ENCODE results near the gene ARID5B.

Gene ARID5B

DNA sequence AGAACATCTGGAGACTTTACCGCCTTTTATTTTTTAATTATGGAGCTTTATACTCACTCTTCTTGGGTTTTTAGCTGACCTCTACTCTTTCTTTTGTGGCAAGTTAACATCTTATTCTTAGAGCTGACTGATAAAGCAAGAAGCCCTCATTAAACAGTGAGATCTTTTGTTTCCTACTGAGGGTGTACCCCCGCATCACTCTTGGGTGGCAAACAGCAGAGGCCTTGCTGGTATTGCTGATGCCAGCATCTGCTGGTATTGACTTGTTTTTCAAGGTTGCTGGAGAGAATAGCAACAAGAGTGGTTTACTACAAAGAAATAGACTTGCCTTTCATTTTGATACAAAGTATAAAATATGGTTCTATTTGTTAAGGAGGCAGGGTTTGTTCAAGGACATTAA lies 154.7 kb downstream of the ARID5B start:
- DNase-seq: no peak

DNA sequence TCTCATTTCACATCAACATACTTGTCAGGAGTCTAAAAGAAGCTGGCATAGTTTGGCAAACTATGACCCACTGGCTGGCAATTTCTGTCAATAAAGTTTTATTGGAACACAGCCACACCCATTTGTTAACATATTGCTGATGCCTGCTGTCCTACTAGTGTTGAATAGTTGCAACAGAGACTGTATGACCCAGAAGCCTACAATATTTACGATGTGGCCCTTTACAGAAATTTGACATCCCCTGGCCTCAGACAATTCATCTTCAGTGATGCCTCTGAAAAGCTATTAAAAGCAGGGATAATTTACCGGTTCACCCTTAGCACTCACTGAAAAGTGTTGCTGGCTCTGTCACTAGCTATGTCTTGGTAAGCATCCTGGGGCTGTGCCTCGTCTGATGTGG lies 155.2 kb downstream of the ARID5B start:
- no peak for DNase-seq

DNA sequence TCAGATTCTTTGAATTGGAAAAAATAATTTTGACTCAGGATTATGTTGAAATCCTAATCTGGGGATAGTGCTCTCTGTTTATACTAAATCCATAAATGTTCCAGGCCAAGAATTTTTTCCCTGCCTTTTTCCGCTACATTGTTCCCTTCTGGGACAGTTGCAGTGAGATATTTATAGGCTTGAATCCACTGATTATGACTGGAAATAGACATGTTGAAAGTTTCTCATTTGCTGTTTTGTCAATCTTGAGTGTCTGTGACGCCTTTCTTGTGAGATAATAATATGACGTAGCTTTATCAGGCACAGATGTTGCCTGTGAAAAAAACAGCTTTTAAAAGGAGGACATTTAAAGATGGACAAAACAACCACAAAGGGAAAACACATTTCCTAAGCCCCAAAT lies 155.9 kb downstream of the ARID5B start:
- DNase-seq: no peak

DNA sequence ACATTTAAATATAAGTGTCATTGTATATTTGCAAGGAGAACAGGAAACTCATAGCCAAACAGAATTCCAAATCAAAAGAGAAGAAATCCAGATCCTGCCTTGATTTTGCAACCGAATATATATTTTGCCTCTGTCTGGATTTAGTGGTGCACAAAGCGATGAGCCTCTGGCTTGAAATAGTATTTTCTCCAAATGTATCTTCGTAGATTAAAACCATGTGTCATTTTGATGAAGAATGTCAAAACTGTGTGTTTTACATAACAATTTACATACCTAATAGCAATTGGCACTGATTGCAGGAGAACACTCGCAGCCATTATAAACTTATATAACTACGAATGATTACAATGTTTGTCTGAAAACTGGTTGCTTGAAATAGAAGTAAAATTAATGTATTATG lies 156.4 kb downstream of the ARID5B start:
- DNase-seq: no peak

DNA sequence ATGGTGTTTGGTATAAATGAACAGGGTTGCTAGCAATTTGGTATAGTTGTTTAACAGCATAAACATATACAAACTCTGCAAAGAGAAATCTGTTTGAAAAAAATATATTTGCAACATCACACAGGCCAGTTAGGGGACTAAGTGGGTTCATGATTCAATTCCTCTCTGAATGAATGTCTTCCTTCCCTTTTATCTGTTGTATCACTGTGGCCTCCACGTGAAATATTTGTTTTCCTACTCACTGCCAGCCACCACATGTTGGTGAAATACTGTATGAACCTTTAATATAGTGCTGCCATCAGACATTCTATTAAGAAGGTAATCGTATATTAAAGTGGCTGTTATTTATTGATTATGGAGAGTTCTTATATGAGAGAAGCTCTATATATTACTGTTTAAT lies 157.0 kb downstream of the ARID5B start:
- DNase-seq: no peak

DNA sequence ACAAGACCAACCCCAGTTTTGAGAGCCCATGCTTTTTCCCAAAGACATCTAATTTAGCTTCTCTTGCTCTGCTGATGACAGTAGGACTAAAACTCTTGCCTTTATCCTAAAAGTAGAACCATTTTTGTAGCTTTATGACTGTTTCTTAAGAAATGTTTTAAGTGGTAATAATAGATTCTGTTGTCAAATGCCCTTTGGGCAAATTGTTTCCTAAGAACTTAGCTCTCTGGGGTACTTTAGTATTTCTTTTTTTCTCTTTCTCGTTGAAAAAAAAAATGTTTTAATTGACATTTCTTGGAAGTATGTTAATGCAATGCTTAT lies 157.4 kb downstream of the ARID5B start:
- DNase-seq: no peak

DNA sequence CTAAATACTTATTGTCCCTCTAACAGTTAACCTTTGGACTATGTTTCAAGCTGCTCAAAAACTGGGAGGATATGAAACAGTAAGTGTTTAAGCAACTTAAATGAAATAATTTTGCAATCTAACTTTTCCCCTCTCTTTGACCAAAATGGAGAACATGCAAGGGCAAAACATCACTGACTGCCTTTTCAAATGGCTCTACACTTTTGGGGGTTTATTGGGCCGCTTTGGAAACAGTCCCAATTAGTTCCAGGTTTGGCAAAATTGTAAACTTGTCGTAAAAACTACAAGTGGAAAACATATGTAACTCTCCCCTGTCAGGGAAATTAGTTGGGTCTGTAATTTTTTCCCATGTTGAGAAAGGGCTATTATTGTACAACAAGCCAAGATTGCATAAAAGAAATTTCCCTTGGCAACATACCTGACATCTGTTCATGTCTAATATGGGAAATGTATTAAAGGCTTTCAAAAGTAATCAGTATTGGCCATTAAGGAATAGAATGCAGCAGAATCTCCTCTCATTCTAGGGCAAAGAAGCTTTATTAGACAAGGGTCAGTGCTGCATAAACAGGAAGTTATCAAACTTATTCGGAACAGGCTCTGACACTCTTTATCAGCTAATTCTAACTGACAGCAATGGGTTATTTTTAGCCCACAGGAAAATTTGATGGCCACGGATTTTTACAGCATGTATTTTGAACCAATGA lies 157.9 kb downstream of the ARID5B start:
- DNase-seq: no peak

DNA sequence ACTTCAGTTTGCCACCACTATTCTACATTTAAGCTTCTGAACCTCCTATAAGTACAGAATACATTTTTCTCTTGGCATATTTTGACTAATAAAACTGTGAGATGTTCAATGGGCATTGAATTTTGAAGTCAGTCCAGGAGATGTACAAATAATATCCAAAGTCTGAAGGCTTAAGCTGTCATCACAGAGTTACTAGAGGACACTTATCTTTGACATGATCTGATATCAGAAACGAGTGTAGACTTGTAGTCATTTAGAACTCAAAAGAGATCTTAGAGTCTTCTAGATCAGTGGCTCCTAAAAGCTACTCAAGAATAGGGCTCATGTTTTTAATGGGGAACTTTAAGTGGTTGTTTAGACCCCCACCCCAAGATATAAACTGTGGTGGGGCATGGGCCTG lies 160.5 kb downstream of the ARID5B start:
- no peak for DNase-seq

DNA sequence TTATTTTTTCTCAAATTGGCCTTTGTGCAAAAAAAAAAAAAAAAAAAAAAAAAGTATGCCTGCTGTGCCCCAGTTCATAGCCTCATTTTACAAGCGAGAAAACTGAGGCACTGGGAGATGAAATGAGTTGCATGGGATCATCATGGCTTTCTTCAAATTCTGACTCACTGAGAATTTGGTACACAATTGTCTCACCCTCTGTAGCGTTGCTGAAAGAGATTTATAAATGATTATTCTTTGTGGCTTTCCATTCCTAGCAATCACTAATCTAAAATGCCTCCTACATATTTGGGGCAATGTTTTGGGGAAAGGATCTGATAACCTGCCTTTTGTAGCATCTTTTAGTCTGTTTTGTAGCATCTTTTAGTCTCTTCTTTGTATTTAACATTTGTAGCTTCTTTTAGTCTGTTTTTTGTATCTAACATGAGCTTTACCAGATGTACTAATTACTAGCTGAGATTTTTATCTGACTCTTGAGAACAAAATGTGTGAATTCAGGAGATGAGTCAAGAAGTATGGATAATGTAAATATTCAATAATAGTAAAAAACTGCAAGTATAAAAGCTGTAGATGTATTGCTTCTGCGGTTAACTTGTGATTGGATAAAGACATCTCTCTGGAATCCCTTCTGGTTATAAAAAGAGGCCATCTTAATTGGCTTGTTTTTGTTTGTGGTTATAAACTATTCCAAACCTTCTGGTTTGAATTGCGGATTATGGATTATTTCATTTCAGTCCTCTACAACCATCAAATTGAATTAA lies 161.4 kb downstream of the ARID5B start:
- DNase-seq: no peak

DNA sequence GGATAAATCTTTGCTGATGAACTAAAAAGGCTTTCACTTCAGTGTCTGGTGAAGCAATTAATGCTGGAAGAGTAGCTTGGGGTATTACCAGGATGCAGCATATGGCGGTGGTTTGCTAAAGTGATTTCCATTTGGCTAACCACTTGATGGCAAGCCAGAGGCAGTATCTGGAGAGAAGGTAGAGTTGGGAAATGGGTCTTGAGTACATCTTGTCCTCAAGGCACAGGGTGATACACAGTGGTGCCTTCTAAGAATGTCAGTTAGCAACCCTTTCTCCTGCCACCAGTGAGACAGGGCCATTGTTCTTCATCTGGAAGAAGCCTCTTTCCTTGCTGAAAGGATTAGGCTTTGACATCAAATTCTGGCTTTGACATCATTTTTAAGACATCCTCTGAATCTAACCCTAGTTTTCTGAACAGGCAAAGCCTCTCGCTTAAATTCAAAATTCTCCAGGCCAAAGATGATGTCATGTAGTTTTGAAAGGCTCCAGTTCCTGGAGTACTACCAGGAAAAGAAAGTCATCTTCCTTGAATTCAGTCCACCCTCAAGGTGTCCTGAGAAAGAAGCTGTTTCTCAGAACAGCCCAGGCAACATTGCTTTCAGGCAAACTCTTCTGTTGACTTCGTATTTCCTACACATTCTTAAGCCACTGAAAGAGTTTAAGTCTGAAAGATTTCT lies 162.4 kb downstream of the ARID5B start:
- DNase-seq: no peak

DNA sequence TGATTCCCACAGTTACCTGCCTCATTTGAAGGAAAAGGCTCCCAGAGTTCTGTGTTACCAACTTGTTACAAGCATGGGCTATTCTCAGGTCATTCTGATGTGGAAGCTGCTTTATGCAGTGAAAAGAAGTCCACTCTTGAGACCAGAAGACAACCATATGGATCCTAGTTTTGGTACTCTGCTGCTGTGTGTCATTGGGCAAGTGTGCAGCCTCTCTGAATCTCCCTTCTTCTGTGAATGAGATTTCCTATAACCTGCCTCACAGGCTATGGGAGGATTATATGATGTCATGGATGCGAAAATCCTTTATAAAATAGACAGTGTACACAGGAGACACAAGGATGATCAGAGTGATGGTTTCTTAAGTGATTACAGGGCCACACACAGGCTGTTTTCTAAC lies 166.1 kb downstream of the ARID5B start:
- DNase-seq: no peak

DNA sequence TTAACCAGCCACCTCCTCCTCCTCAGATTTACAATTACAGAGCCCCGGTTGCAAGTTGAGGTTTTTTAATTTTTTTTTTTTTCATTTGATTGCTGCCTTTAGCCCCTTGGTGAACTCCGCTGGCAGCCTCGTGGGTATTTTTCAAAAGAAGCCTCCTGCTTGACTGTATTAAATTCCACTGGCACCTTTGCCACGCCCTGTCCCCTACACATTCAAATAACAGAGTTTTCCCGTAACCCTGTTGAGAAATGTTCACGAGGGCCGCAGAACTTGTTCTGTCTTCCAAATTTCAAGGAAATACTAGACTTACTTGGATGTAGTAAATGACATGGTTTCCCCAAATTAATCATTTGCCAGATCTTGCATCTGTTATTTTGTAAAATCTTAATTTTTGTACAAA lies 167.0 kb downstream of the ARID5B start:
- DNase-seq: no peak

DNA sequence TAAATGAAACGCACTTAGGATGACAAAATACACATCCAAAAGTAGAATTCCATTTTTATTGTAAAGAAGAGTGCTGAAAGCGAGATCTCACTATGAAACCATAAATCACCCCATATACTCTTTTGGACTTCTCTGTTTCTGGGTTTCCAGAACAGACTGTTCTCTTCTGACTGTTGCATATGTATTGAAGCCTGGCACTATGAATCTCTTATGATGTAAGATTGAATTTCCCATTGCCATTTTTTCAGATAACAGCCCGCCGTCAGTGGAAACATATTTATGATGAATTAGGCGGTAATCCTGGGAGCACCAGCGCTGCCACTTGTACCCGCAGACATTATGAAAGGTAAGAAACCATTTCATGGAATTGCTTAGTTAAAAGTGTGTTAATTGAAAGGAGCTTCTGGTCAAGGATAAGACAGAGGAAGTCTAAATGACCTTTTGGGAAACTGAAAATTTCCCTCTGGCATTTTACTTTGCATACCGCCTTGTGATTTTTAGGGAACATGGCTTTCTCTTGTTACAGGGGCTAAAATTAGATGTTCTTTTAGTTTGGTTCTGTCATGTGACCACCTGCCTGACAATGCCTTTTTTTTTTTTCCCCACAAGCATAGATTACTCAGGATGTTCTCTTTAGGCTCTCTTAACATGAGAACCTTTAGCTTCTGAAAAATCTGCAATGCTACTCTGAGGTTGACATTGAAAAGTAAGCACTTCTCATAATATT lies 168.1 kb downstream of the ARID5B start:
- DNase-seq: no peak

DNA sequence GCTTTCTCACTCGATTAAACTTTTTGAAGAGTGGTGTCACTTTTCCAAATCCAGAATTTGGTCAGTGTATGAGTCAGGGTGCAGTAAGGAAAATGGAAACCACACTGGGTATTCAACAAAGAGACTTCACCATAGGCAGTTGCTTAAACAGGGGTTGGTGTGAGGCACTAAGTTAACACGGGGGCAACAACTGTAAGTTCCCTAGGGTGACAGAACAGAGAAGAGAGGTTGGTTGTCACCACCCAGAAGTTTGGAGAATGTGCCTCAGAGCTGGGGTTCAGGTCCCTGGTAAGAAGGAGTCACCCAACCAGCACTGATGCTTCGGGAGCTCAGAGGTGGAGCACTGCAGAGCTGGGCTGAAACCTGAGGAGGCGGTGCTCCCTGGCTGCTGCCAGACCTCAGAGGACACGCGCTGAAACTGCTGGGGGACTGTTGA lies 170.4 kb downstream of the ARID5B start:
- no peak for DNase-seq

DNA sequence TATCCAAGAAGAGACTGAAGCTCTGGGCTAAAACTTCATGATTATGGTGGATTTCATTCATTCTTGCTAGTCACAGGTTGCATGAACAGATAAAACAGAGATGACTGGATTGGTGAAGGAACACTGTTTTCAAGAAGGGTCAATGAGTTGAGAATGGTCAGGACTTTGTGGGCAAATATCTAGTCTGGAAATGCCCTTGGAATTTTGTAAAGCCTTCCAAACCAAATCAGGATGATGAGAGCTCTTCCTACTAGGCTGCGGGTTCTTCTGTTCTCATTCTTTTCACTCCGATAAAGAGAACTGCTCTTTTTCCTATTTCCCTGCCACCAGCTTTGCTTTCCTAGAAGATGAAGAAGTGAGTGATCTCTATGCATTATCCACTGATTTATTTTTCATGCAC lies 171.4 kb downstream of the ARID5B start:
- no peak for DNase-seq

DNA sequence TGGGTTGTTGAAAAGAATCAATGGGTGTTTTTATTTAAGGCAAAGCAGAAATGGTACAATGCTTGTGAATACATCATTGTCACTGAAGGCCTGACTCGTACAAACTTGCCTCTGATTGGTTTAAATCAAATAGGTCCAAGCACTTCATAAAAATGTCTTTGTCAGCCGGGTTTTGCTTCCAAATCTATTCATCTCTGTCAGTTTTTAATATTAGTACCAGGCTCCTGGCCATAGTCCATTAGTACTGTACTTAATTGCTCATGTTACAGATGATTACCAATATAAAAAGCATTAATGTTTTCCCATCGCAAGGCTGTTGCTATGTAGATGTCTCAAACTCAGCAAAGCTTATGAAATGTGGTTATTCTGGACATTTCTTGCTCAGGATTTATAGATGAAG lies 171.9 kb downstream of the ARID5B start:
- no peak for DNase-seq

DNA sequence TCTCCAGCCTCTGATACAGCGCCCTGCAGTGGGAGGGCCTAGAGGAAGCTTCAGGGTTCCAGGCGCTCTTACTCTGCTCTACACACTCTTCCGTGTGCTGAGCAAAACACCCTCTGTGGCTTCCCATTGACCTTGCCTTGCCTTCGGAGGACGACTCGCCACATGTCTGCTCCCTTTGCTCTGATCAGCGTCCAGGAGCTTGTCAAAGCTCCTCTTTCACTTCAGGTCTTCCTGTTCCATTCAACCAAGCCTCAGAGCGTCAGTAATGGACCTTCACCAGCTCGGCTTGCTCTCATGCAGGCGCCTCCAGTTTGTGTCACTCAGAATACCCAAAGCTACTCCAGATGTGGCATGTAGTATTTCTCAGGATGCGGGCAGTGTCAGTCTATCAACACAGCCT lies 173.9 kb downstream of the ARID5B start:
- DNase-seq: no peak

DNA sequence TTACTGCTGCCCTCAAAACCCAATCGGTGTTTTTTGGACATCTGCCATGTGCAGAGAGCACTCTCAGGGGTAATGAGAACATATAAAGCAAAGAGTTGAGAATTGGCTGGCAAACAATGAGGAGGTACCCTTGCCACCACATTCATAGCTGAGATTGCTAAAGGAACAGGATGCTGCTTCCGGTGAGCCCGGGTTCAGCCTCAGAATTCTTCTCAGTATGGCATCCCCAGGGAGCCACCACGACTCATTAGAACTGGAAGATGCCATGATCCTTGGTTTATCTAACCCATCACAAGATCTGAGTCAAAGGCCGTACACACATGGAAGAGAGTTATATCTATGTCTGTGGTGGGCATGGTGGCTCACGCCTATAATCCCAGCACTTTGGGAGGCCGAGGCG lies 174.4 kb downstream of the ARID5B start:
- DNase-seq: peak; percentile 13

DNA sequence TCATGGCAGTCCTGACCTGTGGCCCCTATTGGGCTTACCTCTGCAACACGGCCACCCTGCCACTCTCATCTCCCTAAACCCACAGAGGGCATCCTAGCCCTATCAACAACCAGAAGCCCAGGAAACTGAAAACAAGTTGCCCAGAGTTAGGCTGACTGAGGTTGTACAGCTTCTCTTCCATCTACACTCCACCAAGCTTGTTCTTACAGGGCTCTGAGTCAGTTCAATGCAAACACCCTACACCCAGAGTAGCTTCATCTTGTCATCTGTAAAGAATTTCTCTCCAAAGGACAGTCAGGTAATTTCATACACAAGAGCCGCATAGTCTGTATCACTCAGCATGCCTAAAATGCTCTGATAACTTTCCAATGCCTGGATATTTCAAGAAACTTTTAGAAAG lies 175.4 kb downstream of the ARID5B start:
- DNase-seq: no peak

DNA sequence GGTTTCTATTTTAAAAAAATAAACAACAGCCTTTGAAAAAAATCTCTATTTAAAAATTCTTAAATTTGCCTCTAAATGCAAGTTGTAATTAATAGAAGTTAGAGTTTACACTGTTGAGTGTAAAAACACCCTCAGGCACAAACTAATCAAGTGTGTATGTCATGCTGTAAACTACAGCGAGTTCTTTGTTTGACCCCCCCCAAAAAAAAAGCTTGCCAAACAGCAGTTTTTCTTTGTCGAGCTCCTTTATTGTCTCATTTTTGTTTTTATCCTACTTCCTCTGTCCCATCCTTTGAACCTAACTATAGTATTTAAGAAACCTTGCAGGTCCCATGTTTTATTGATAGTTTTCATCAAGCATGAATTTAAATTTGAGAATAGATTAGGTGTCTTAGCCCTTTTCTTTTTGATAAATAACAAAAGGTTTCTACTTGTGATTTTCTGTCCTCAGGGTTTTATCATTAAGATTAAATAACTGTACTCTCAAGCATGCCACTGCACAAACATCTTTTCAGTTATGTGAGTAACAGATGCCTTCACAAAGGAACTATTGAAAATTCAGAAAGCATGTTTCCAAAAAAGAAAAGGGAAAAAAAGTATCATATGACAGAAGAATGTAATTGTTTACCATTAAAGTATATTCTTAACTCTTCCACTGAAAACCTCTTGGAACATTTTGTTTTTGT lies 176.0 kb downstream of the ARID5B start:
- DNase-seq: no peak

DNA sequence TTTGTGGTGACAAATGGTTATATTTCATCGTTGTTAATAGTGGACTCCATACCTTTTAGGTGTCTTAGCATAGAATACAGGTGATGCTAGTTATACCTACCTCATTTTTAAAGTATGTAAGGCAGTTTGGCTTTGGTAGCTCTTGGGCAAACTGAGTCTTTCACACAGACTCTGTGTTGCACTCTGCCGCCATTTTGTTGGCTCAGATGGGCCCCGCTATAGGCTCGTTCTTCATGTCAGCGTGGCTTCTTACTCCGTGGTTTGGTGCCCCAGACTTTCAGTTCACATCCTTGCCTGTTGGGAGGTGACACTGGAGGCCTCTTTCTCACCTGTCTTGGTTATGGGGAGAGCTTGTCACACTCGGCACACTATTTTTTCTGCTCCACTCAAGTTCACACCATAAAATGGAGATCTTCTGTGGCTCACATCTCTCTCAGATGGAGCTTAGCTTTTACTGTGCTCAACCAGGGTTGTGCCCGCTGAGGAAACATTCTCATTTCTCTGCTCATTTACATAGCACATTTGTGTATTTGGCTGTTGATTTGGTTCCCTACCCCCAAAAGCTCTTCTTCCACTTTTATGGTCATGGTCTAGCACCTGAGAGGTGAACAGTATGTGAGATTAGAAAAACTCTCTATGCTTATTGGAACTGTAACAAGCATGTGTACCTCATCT lies 178.5 kb downstream of the ARID5B start:
- no peak for DNase-seq

DNA sequence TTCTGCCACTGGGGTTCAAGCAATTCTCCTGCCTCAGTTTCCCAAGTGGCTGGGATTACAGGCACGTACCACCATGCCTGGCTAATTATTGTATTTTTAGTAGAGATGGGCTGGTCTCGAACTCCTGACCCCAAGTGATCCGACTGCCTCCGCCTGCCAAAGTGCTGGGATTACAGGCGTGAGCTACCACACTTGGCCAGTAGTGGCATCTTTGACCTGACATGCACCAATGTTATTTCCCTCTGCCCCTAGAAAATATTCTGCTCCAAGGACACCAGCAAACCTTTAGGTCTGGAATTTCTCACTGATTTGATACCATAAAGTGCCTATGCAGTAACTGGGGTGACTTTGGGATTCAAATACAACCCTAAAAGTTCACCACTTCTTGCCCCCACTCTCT lies 179.4 kb downstream of the ARID5B start:
- no peak for DNase-seq

Measured in NCI-H748 treated with DMSO at 0.1 percent for 48 hours (cell line).